Lower lobe of right lung (tissue), 2 donors: ENCODE data around the gene STPG3. TPM values are rescaled to one million over a fixed set of nuclear protein-coding genes. Genes with fewer than 3 reads are reported as not detected.

Experiments used
- ATAC-seq, 2 donors: fragments of 200-7000 bp; cut with Tn5 transposase; one replicate each; pipeline ENCODE4 v1.9.1; 2020 to 2022; ENCODE audit warnings: mild to moderate bottlenecking in 2 of 2, moderate library complexity in 2 of 2
- DNase-seq: peaks from one replicate; pipeline ENCODE4 v3.0.0-alpha.2; 2020
- H3K27ac ChIP-seq: fragments of 200-600 bp; one replicate; pipeline ENCODE4 v1.8.0; 2022
- H3K27me3 ChIP-seq: fragments of 200-600 bp; one replicate; pipeline ENCODE4 v1.8.0; 2022; ENCODE audit warnings: low read depth
- H3K36me3 ChIP-seq: fragments of 200-600 bp; one replicate; pipeline ENCODE4 v1.8.0; 2022; ENCODE audit warnings: mild to moderate bottlenecking
- H3K4me1 ChIP-seq: fragments of 200-600 bp; one replicate; pipeline ENCODE4 v1.8.0; 2022
- H3K4me3 ChIP-seq: fragments of 200-600 bp; one replicate; pipeline ENCODE4 v1.8.0; 2022; ENCODE audit warnings: mild to moderate bottlenecking
- H3K9me3 ChIP-seq: fragments of 200-600 bp; one replicate; pipeline ENCODE4 v1.8.0; 2022
- CTCF ChIP-seq: fragments of 200-600 bp; IDR thresholded peaks from one replicate; pipeline ENCODE4 v1.8.0; 2022; ENCODE audit warnings: antibody characterized with exemption, mild to moderate bottlenecking
- intact Hi-C: fragments of 100-400 bp; cut with DNase I; formaldehyde crosslinking; loops from one replicate; pipeline ENCODE4 v1.11.0; 2022
- total RNA-seq: library from RNA; stranded (reverse); fragmentation: NEBNext Ultra II Directional; extraction: Animal tissue kit (Norgen Biotek cat#: 25700); gene quantifications from one replicate; pipeline ENCODE4 v1.2.1, GENCODE V29; 2021
- donor health status: DM: no; HTN: yes; CAD: no; lungs with severe emphysema.

STPG3 gene
- total RNA-seq, 1 donor from 2014 or later: 0.38 TPM

DNA sequence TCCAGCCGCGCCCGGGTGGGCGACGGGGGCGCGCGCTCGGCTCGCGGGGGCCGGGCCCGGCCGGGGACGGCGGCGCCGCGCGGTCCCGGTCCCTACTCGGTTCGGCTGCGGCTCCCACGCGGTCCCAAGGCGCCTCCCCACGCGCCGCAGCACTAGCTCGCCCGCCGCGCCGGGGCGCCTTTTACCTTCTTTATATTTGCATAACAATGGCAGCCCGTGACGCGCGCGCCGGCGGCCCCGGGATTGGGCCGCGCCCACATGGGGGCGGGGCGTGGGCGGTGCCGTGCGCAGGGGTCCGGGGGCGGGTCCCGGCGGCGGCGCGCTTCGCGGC is 51.0 kb downstream of the STPG3 start, which contains the start of gene NRARP:
NRARP (minus strand) TSS at position 154 of the 331 bp plus-strand sequence. CDS start 343 bp downstream, outside the sequence.
- Histone ChIP-seq H3K4me1 (peaks cover 69% of the 10 kb centered on the region), H3K9me3 (no peaks in the 10 kb centered on the region), H3K27me3 (peaks cover 41% of the 10 kb centered on the region), H3K36me3 (no peaks in the 10 kb centered on the region), H3K27ac (peak within 1 kb of the TSS; percentile 77), H3K4me3 (peak within 1 kb of the TSS; percentile 63)
- peak; percentile 71 to 74 for ATAC-seq
- TF ChIP-seq CTCF: no peak
- DNase-seq: peak; percentile 94
- intact Hi-C loops: no loop called here

DNA sequence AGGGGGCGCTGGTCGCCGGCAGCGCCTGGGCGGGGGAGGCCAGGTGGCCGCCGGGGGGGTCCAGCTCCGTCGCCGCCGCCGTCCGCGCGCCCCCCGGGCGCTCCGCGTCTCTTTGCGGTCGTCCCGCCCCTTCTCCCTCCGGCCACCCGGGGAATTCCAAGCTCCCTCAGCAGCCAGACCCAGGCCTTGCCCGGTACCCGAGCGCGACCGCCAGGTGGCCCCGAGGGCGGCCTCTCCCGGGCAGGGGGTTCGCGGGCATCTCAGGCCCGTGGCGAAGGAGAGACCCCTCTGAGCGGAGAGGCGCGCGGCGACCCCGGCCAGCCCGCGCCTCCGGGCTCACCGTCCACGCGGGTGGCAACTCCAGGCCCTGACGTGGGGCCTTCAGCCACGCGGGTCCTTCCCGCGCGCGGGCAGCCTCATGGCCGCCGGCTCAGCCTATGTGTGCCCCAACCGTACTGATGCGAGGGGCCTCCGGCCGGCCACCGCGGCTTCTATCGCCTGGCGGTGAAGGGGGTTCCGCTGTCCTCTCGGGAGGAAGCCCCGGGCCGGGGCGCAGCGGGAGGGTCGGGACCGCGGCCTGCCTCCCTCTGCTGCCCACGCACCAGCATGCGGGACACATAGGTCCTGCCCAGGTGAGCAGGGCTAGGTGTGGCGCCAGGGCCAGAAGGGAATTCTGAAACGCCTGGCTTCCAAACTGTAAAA is 51.5 kb downstream of the STPG3 start:
- Histone ChIP-seq H3K9me3 (no peaks in the 10 kb centered on the region), H3K27me3 (peaks cover 41% of the 10 kb centered on the region), H3K4me3 (peak overlapping the region; percentile 55), H3K36me3 (no peaks in the 10 kb centered on the region), H3K4me1 (peaks cover 69% of the 10 kb centered on the region), H3K27ac (peak overlapping the region; percentile 73)
- peak; percentile 78 for DNase-seq
- intact Hi-C loops: no loop called here
- ATAC-seq: peak; percentile 40 to 52
- peak; percentile 53 for TF ChIP-seq CTCF

Other genes with a start within 250 kb of the STPG3 start
- gene ABCA2, start 223.0 kb upstream of the STPG3 start, total RNA-seq: 45.0 TPM
- gene FUT7, start 219.2 kb upstream of the STPG3 start, total RNA-seq: 1.1 TPM
- gene NPDC1, start 205.1 kb upstream of the STPG3 start, total RNA-seq: 124 TPM
- gene ENTPD2, start 197.2 kb upstream of the STPG3 start, total RNA-seq: 0.62 TPM
- gene SAPCD2, start 180.7 kb upstream of the STPG3 start, total RNA-seq: 0.86 TPM
- 29.7 TPM for gene UAP1L1, start 173.8 kb upstream of the STPG3 start, total RNA-seq
- gene MAN1B1, start 164.3 kb upstream of the STPG3 start, total RNA-seq: 41.9 TPM
- gene DPP7, start 136.6 kb upstream of the STPG3 start, total RNA-seq: 190 TPM
- gene GRIN1, start 112.1 kb upstream of the STPG3 start, total RNA-seq: 0.92 TPM
- gene LRRC26, start 81.2 kb upstream of the STPG3 start, total RNA-seq: 1.0 TPM
- not detected for gene TMEM210, start 79.2 kb upstream of the STPG3 start, total RNA-seq
- 58.2 TPM for gene ANAPC2, start 62.7 kb upstream of the STPG3 start, total RNA-seq
- 57.6 TPM for gene SSNA1, start 62.6 kb upstream of the STPG3 start, total RNA-seq
- gene TPRN, start 50.5 kb upstream of the STPG3 start, total RNA-seq: 17.8 TPM
- gene TMEM203, start 45.6 kb upstream of the STPG3 start, total RNA-seq: 26.6 TPM
- gene NDOR1, start 45.6 kb upstream of the STPG3 start, total RNA-seq: 15.6 TPM
- 5.8 TPM for gene RNF208, start 29.0 kb upstream of the STPG3 start, total RNA-seq
- 0.59 TPM for gene CYSRT1, start 26.1 kb upstream of the STPG3 start, total RNA-seq
- 0.21 TPM for gene RNF224, start 23.8 kb upstream of the STPG3 start, total RNA-seq
- not detected for gene SLC34A3, start 20.4 kb upstream of the STPG3 start, total RNA-seq
- gene TUBB4B, start 10.0 kb upstream of the STPG3 start, total RNA-seq: 208 TPM
- gene NELFB, start 4.0 kb downstream of the STPG3 start, total RNA-seq: 44.7 TPM
- 27.2 TPM for gene TOR4A, start 26.4 kb downstream of the STPG3 start, total RNA-seq
- 6.5 TPM for gene NRARP, start 51.0 kb downstream of the STPG3 start, total RNA-seq
- gene EXD3, start 171.9 kb downstream of the STPG3 start, total RNA-seq: 25.2 TPM
- gene NOXA1, start 172.1 kb downstream of the STPG3 start, total RNA-seq: 6.9 TPM
- gene ENTPD8, start 190.1 kb downstream of the STPG3 start, total RNA-seq: 0.15 TPM
- 20.7 TPM for gene NSMF, start 208.0 kb downstream of the STPG3 start, total RNA-seq